ENCODE results near the gene TAOK2. TPM values are rescaled to one million over a fixed set of nuclear protein-coding genes. Genes with fewer than 3 reads are reported as not detected.

Gene TAOK2
- total and polyA plus RNA-seq, 2 of the 4 experiments (the other 2 are of a cell fraction) = 23.0 to 31.7 TPM

GRCh38 chr16:29985271-29985811 is 11.7 kb downstream of the TAOK2 start:
- ChIA-PET CTCF (interaction anchor here (1.3 kb wide), 1 partner anchor 12 kb away, joined by 3 read pairs; the partner anchor contains the start of gene TAOK2), POLR2A (ENCODE audit: unreplicated experiment) (interaction anchor here (0.6 kb wide), 1 partner anchor 10 kb away, joined by 5 read pairs; the partner anchor contains the start of gene HIRIP3)
- Histone ChIP-seq H3K4ac (ENCODE audit: low read depth, low read length) (no peak overlapping the region), H2BK15ac (ENCODE audit: low read depth, low read length) (no peak overlapping the region), H3K9ac (ENCODE audit: low read depth, low read length) (no peak overlapping the region), H3K36me3 (ENCODE audit: control insufficient read depth, insufficient read depth, low read length) (peaks cover 80% of the 10 kb centered on the region), H3K79me1 (ENCODE audit: low read depth in 1 of 2, low read length in 2 of 2) (peaks cover 5 to 11% of the 10 kb centered on the region in 2 experiments; a peak in 2 of 4 replicates), H3K14ac (replicated peaks; ENCODE audit: low read depth, low read length) (no peak overlapping the region), H3K9me3 (ENCODE audit: control insufficient read depth, insufficient read depth, low read length) (no peaks in the 10 kb centered on the region), H2BK5ac (ENCODE audit: low read depth, low read length, poor library complexity, severe bottlenecking) (no peak overlapping the region), H2AFZ (replicated peaks; ENCODE audit: low read length, poor library complexity) (no peak overlapping the region), H3K4me2 (ENCODE audit: low read depth, low read length) (no peak overlapping the region), H3K27ac (ENCODE audit: insufficient read depth, low read length) (no peak overlapping the region), H2AK9ac (replicated peaks; ENCODE audit: low read depth, low read length, poor library complexity) (no peak overlapping the region), H2BK120ac (ENCODE audit: low read depth, low read length) (no peak overlapping the region), H2AK5ac (ENCODE audit: low read depth, low read length) (no peak overlapping the region), H2BK20ac (ENCODE audit: low read depth, low read length) (no peak overlapping the region), H4K91ac (ENCODE audit: insufficient read depth, low read depth, low read length) (no peak overlapping the region), H4K5ac (ENCODE audit: low read depth, low read length) (no peak overlapping the region), H3K18ac (ENCODE audit: low read depth, low read length) (no peak overlapping the region), H3K56ac (ENCODE audit: extremely low read depth, insufficient read depth, low read length) (no peak overlapping the region), H3K9me1 (ENCODE audit: insufficient read depth, low read length) (no peaks in the 10 kb centered on the region), H4K20me1 (ENCODE audit: insufficient read depth, low read length) (no peaks in the 10 kb centered on the region; the same call in 1 of the 2 replicates), H3K23ac (ENCODE audit: low read depth, low read length) (no peak overlapping the region), H3K27me3 (ENCODE audit: control insufficient read depth, insufficient read depth, low read length) (no peaks in the 10 kb centered on the region), H3K4me1 (ENCODE audit: control insufficient read depth, insufficient read depth, low read length) (no peaks in the 10 kb centered on the region), H4K8ac (ENCODE audit: low read depth in 2 of 2, low read length in 2 of 2) (no peak overlapping the region), H3K4me3 (ENCODE audit: insufficient read depth, low read depth, low read length) (no peak overlapping the region)
- 94% methylated on average over 19 of the region's 28 CpGs; no CpG with 5 or more reads in 1 of the 2 experiments for WGBS, 2 experiments (ENCODE audit: extremely low coverage in 2 of 2, insufficient read length in 1 of 2)
- DNase-seq = no peak
- in situ Hi-C loops (cut with MboI; ENCODE audit: low sequenced_read_pairs) = no loop called here
- TF ChIP-seq RCOR1 (IDR thresholded peaks at IDR 0.05; ENCODE audit: insufficient replicate concordance, low read length) (no peak), NFE2L2 (IDR thresholded peaks at IDR 0.05; ENCODE audit: low read depth, low read length) (no peak), CHD1 (IDR thresholded peaks at IDR 0.05; ENCODE audit: low read depth, low read length) (no peak), MAZ (IDR thresholded peaks at IDR 0.05; ENCODE audit: borderline replicate concordance, low read depth, low read length) (no peak), MXI1 (IDR thresholded peaks at IDR 0.05; ENCODE audit: borderline replicate concordance, low read depth, low read length) (no peak)
- BruUV-seq (replicated peaks) = no TSS peak
- dilution Hi-C loops (cut with HindIII; ENCODE audit: low sequenced_read_pairs, unreplicated experiment) = no loop called here
- intact Hi-C loops (cut with micrococcal nuclease) = no loop called here
- ATAC-seq (ENCODE audit: low read depth) = no peak
